GM21367 (cell line): Measurements from ENCODE around the gene UNC13B.
A peak's percentile ranks its signal among the peaks of the same experiment; 100 is the strongest.
"Not testable (repeated sequence)": the region's sequence is repeated elsewhere in the genome, so short reads cannot be mapped to it uniquely, and the experiment has no call there.

Experiments used
- ATAC-seq: cut with Tn5 transposase; IDR thresholded peaks from one replicate; pipeline ENCODE4 v1.9.1; 2021; ENCODE audit not compliant: unreplicated experiment

Gene UNC13B

GRCh38 chr9:35161713-35162604 is at the start of gene UNC13B:
UNC13B (plus strand) TSS chr9:35162009; CDS start chr9:35162284, 275 bp downstream.
- ATAC-seq = peak; percentile 81

GRCh38 chr9:35112257-35113020 is 49.4 kb upstream of the UNC13B start:
- no peak for ATAC-seq

- ATAC-seq = no peak
These were observed 47.5 kb upstream of the UNC13B start for GRCh38 chr9:35114113-35114839.

- ATAC-seq = no peak
These were observed 46.8 kb upstream of the UNC13B start for GRCh38 chr9:35114840-35115628.

GRCh38 chr9:35115680-35116538 is 45.9 kb upstream of the UNC13B start, which contains the start of gene ATOSB:
ATOSB (minus strand) TSS chr9:35115862; CDS start chr9:35108274, 7,588 bp downstream.
- peak; percentile 52 for ATAC-seq

- no peak for ATAC-seq
These were observed 45.3 kb upstream of the UNC13B start for GRCh38 chr9:35116539-35116897.

- ATAC-seq = peak; percentile 30
These were observed 44.8 kb upstream of the UNC13B start for GRCh38 chr9:35116898-35117551.

- ATAC-seq = no peak
These were observed 26.9 kb upstream of the UNC13B start for GRCh38 chr9:35134920-35135319.

- no peak for ATAC-seq
These were observed 25.8 kb upstream of the UNC13B start for GRCh38 chr9:35135988-35136387.

- ATAC-seq = no peak
These were observed 24.9 kb upstream of the UNC13B start for GRCh38 chr9:35136866-35137265.

GRCh38 chr9:35140093-35140492 is 21.7 kb upstream of the UNC13B start:
- no peak for ATAC-seq

- ATAC-seq = no peak
These were observed 19.8 kb upstream of the UNC13B start for GRCh38 chr9:35142037-35142436.

- not testable (repeated sequence) for ATAC-seq
These were observed 13.8 kb upstream of the UNC13B start for GRCh38 chr9:35147941-35148563.

GRCh38 chr9:35152926-35153325 is 8.9 kb upstream of the UNC13B start:
- ATAC-seq = no peak

GRCh38 chr9:35156781-35157180 is 5.0 kb upstream of the UNC13B start:
- ATAC-seq = no peak

GRCh38 chr9:35157836-35158235 is 4.0 kb upstream of the UNC13B start:
- not testable (repeated sequence) for ATAC-seq

GRCh38 chr9:35158501-35159280 is 3.1 kb upstream of the UNC13B start:
- no peak for ATAC-seq
